HCT116 (cell line): ENCODE results near the gene BPIFB6. TPM values are rescaled to one million over a fixed set of nuclear protein-coding genes. Genes with fewer than 3 reads are reported as not detected.

Experiments used
- ATAC-seq: fragments of 200-7000 bp; cut with Tn5 transposase; 2 replicates; pipeline ENCODE4 v1.9.1; 2020; ENCODE audit warnings: mild to moderate bottlenecking, moderate library complexity
- BruUV-seq: library from RNA; stranded (reverse); fragments of 400-500 nt; replicated peaks from 2 replicates; lab custom pipeline; 2021; lab: Mats Ljungman, UMichigan
- CTCF ChIA-PET: fragments of 300-600 bp; sonication (Branson Sonifier 250); formaldehyde crosslinking; loops from one replicate; lab custom pipeline; 2021; ENCODE audit warnings: antibody characterized with exemption; lab: Charles Lee
- POLR2A ChIA-PET: fragments of 300-600, 350-600 bp; sonication (Branson Sonifier 250); formaldehyde crosslinking; loops from one replicate; lab custom pipeline; 2021; ENCODE audit warnings: antibody characterized with exemption; lab: Charles Lee
- RAD21 ChIA-PET, 2 experiments: fragments of 300-600 bp; sonication (Branson Sonifier 250); formaldehyde crosslinking; loops; one replicate each; lab custom pipeline; 2023; ENCODE audit warnings: low total read pairs in 2 of 2; ENCODE audit not compliant: uncharacterized antibody in 2 of 2, unreplicated experiment in 2 of 2, low non-redundant PET in 1 of 2; lab: Charles Lee
- DNase-seq: peaks from one replicate; pipeline ENCODE4 v3.0.0-alpha.2; 2010; ENCODE audit warnings: low read depth, low spot score
- H2AFZ ChIP-seq: fragments of 200-600 bp; shearing (Covaris generic), sonication (generic); 2 replicates; pipeline ENCODE4 v1.6.1; 2017; ENCODE audit warnings: low read depth, mixed run types, mixed read lengths, antibody characterized with exemption, low read length; ENCODE audit not compliant: poor library complexity, severe bottlenecking
- H3K27ac ChIP-seq: 2 replicates; pipeline ENCODE4 v1.5.1; 2012; ENCODE audit warnings: low read depth, low read length
- H3K27me3 ChIP-seq: fragments of 200-600 bp; sonication (generic); 2 replicates; pipeline ENCODE4 v1.6.1; 2016; ENCODE audit warnings: mixed run types, low read length, mixed read lengths; ENCODE audit not compliant: insufficient read depth
- H3K36me3 ChIP-seq, 2 experiments: fragments of 200-500 bp in 1 of 2; fragments of 200-600 bp in 1 of 2; sonication (Bioruptor generic) in 1 of 2; sonication (generic) in 1 of 2; 2 replicates each; pipeline versions ENCODE4 v1.5.1 to v1.6.1; 2014 to 2016; ENCODE audit warnings: low read length in 2 of 2, inconsistent platforms in 1 of 2, mixed read lengths in 1 of 2, mixed run types in 1 of 2; ENCODE audit not compliant: insufficient read depth in 2 of 2, control insufficient read depth in 1 of 2
- H3K4me1 ChIP-seq, 2 experiments: fragments of 200-600 bp in 1 of 2; sonication (generic) in 1 of 2; 2 replicates each; pipeline versions ENCODE4 v1.5.1 to v1.6.1; 2012 to 2017; ENCODE audit warnings: low read length in 2 of 2, inconsistent platforms in 1 of 2, mild to moderate bottlenecking in 1 of 2, mixed read lengths in 1 of 2, mixed run types in 1 of 2, moderate library complexity in 1 of 2; ENCODE audit not compliant: insufficient read depth in 2 of 2, control insufficient read depth in 1 of 2
- H3K4me2 ChIP-seq: fragments of 200-600 bp; sonication (generic); 2 replicates; pipeline ENCODE4 v1.6.1; 2017; ENCODE audit warnings: mixed run types, low read length, mixed read lengths
- H3K4me3 ChIP-seq, 2 experiments: fragments of 200-600 bp in 1 of 2; sonication (generic) in 1 of 2; replicated peaks in 1 of 2; 2 replicates each; pipeline ENCODE4 v1.5.1; 2011 to 2016; ENCODE audit warnings: low read length in 2 of 2, control low read depth in 1 of 2, low read depth in 1 of 2, mild to moderate bottlenecking in 1 of 2, mixed read lengths in 1 of 2, mixed run types in 1 of 2
- H3K79me2 ChIP-seq: fragments of 200-600 bp; sonication (generic); 2 replicates; pipeline ENCODE4 v1.6.1; 2017; ENCODE audit warnings: mild to moderate bottlenecking, mixed run types, low read length, moderate library complexity, mixed read lengths; ENCODE audit not compliant: insufficient read depth
- H3K9ac ChIP-seq: fragments of 200-600 bp; sonication (generic); 2 replicates; pipeline ENCODE4 v1.6.1; 2016; ENCODE audit warnings: low read length, mixed read lengths
- H3K9me2 ChIP-seq: fragments of 200-600 bp; sonication (generic), shearing (Covaris generic); 2 replicates; pipeline ENCODE4 v1.6.1; 2017; ENCODE audit warnings: mixed run types, mild to moderate bottlenecking, moderate library complexity; ENCODE audit not compliant: insufficient read depth
- H3K9me3 ChIP-seq, 2 experiments: fragments of 200-500 bp in 1 of 2; fragments of 200-600 bp in 1 of 2; sonication (Bioruptor generic) in 1 of 2; sonication (generic) in 1 of 2; 2 replicates each; pipeline ENCODE4 v1.6.1; 2014 to 2017; ENCODE audit warnings: low read length in 2 of 2, mixed read lengths in 2 of 2, inconsistent platforms in 1 of 2, low read depth in 1 of 2, mild to moderate bottlenecking in 1 of 2, mixed run types in 1 of 2, moderate library complexity in 1 of 2; ENCODE audit not compliant: control insufficient read depth in 1 of 2, insufficient read depth in 1 of 2
- H4K20me1 ChIP-seq: fragments of 200-600 bp; sonication (generic), shearing (Covaris generic); 2 replicates; pipeline ENCODE4 v1.6.1; 2017; ENCODE audit warnings: mixed run types, mild to moderate bottlenecking, moderate library complexity; ENCODE audit not compliant: insufficient read depth
- ATF3 ChIP-seq: IDR thresholded peaks from 2 replicates; pipeline ENCODE4 v1.6.1; 2012
- CBX3 ChIP-seq: IDR thresholded peaks from 2 replicates; pipeline ENCODE4 v1.6.1; 2012; ENCODE audit warnings: low read depth
- CEBPB ChIP-seq: IDR thresholded peaks from 2 replicates; pipeline ENCODE4 v1.6.1; 2012; ENCODE audit warnings: low read depth
- CTCF ChIP-seq, 3 experiments: fragments of 200-600 bp in 1 of 3; sonication (generic) in 1 of 3; IDR thresholded peaks in 2 of 3; conservative IDR thresholded peaks in 1 of 3; 2 replicates each; pipeline ENCODE4 v1.5.1; 2012 to 2017; ENCODE audit warnings: low read depth in 2 of 3, low read length in 2 of 3, antibody characterized with exemption in 1 of 3, borderline replicate concordance in 1 of 3, control low read depth in 1 of 3, mild to moderate bottlenecking in 1 of 3, mixed read lengths in 1 of 3, mixed run types in 1 of 3, moderate library complexity in 1 of 3; ENCODE audit not compliant: insufficient read depth in 1 of 3
- EGR1 ChIP-seq: IDR thresholded peaks from 2 replicates; pipeline ENCODE4 v1.6.1; 2012; ENCODE audit warnings: low read depth
- ELF1 ChIP-seq: IDR thresholded peaks from 2 replicates; pipeline ENCODE4 v1.6.1; 2012; ENCODE audit warnings: low read depth, borderline replicate concordance
- EZH2 ChIP-seq: fragments of 200-600 bp; sonication (generic); IDR thresholded peaks from 2 replicates; pipeline ENCODE4 v1.6.1; 2017; ENCODE audit warnings: antibody characterized with exemption, mixed run types
- EZH2phosphoT487 ChIP-seq: fragments of 200-600 bp; IDR thresholded peaks from 2 replicates; pipeline ENCODE4 v1.6.1; 2018; ENCODE audit warnings: antibody characterized with exemption, borderline replicate concordance
- FOSL1 ChIP-seq: IDR thresholded peaks from 2 replicates; pipeline ENCODE4 v1.6.1; 2012; ENCODE audit warnings: low read depth
- JUND ChIP-seq: IDR thresholded peaks from 2 replicates; pipeline ENCODE4 v1.6.1; 2012
- MAX ChIP-seq: IDR thresholded peaks from 2 replicates; pipeline ENCODE4 v1.6.1; 2012
- POLR2A ChIP-seq: IDR thresholded peaks from 2 replicates; pipeline ENCODE4 v1.7.0; 2011; ENCODE audit warnings: borderline replicate concordance; ENCODE audit not compliant: insufficient read depth, insufficient read length; ENCODE audit errors: extremely low read depth
- POLR2AphosphoS5 ChIP-seq: IDR thresholded peaks from 2 replicates; pipeline ENCODE4 v1.6.1; 2011; ENCODE audit warnings: mild to moderate bottlenecking, low read depth, low read length, moderate library complexity
- RAD21 ChIP-seq: IDR thresholded peaks from 2 replicates; pipeline ENCODE4 v1.6.1; 2012; ENCODE audit warnings: low read depth, mild to moderate bottlenecking
- REST ChIP-seq: IDR thresholded peaks from 2 replicates; pipeline ENCODE4 v1.6.1; 2012; ENCODE audit warnings: low read depth
- SP1 ChIP-seq: IDR thresholded peaks from 2 replicates; pipeline ENCODE4 v1.6.1; 2012; ENCODE audit warnings: low read depth
- TCF7L2 ChIP-seq: IDR thresholded peaks from 2 replicates; pipeline ENCODE4 v1.7.0; 2011; ENCODE audit warnings: borderline replicate concordance, inconsistent platforms; ENCODE audit not compliant: insufficient read depth, insufficient read length; ENCODE audit errors: extremely low read depth
- YY1 ChIP-seq: IDR thresholded peaks from 2 replicates; pipeline ENCODE4 v1.6.1; 2011; ENCODE audit warnings: low read length, low read depth, moderate library complexity, mild to moderate bottlenecking; ENCODE audit not compliant: insufficient replicate concordance; ENCODE audit errors: extremely low read depth
- ZFX ChIP-seq: fragments of 450-650 bp; IDR thresholded peaks from 2 replicates; pipeline ENCODE4 v1.6.1; 2017
- ZNF274 ChIP-seq: fragments of 200-500 bp; sonication (Bioruptor generic); IDR thresholded peaks from 2 replicates; pipeline ENCODE4 v1.6.1; 2014; ENCODE audit warnings: mild to moderate bottlenecking, low read depth, low read length, inconsistent platforms
- intact Hi-C: fragments of 100-400 bp; cut with micrococcal nuclease; formaldehyde crosslinking; loops from 2 replicates; pipeline ENCODE4 v1.10.0; 2022
- total RNA-seq: library from RNA; stranded (reverse); gene quantifications from one replicate; pipeline ENCODE4 v1.2.1, GENCODE V29; 2021; ENCODE audit not compliant: unreplicated experiment

Gene BPIFB6
- total RNA-seq, 1 experiment from 2014 or later = not detected

- no TSS peak for BruUV-seq
- POLR2A ChIA-PET = no interaction called here
- H3K79me2 ChIP-seq = no peaks in the 10 kb centered on the region
- H3K27ac ChIP-seq = no peak within 1 kb of the TSS
- TF ChIP-seq JUND (no peak), ZFX (no peak), CTCF (IDR thresholded peaks at IDR 0.05 in 2 of 3, conservative IDR thresholded peaks at IDR 0.05 in 1 of 3; ENCODE audit: borderline replicate concordance in 1 of 3, insufficient read depth in 1 of 3, low read depth in 2 of 3, low read length in 2 of 3) (no peak), YY1 (no peak), EZH2phosphoT487 (no peak), POLR2AphosphoS5 (no peak), FOSL1 (no peak), CEBPB (no peak), TCF7L2 (no peak), CBX3 (no peak), SP1 (no peak), ATF3 (no peak), REST (no peak), RAD21 (no peak), ELF1 (no peak), POLR2A (no peak), EZH2 (no peak), MAX (no peak), ZNF274 (no peak), EGR1 (no peak)
- H3K4me3 ChIP-seq = no peak within 1 kb of the TSS
- no peaks in the 10 kb centered on the region for H3K36me3 ChIP-seq
- H3K4me2 ChIP-seq = no peak within 1 kb of the TSS
- intact Hi-C loops = no loop called here
- no peak within 1 kb of the TSS for H2AFZ ChIP-seq
- H3K9me3 ChIP-seq = no peaks in the 10 kb centered on the region
- no peak for ATAC-seq
- CTCF ChIA-PET = no interaction called here
- H3K9ac ChIP-seq = no peak within 1 kb of the TSS
- H3K4me1 ChIP-seq = no peaks in the 10 kb centered on the region
- H3K9me2 ChIP-seq = no peaks in the 10 kb centered on the region
- no peaks in the 10 kb centered on the region for H4K20me1 ChIP-seq
- RAD21 ChIA-PET = no interaction called here
- no peak for DNase-seq
- peaks cover 7% of the 10 kb centered on the region; the same call in 1 of the 2 replicates for H3K27me3 ChIP-seq
Measured at GRCh38 chr20:33007376-33008335, 23.8 kb upstream of the BPIFB6 start, which contains the start of gene BPIFB2. BPIFB2 (plus strand) TSS chr20:33007704; CDS start chr20:33008575, 871 bp downstream.
